KG1 (cell line): Measurements from ENCODE around the gene PNMA6E.
"Not testable (repeated sequence)": the region's sequence is repeated elsewhere in the genome, so short reads cannot be mapped to it uniquely, and the experiment has no call there.

Source experiments
- DNase-seq: peaks from one replicate; lab custom pipeline; 2025; lab: John Stamatoyannopoulos, UW

The PNMA6E gene

DNA sequence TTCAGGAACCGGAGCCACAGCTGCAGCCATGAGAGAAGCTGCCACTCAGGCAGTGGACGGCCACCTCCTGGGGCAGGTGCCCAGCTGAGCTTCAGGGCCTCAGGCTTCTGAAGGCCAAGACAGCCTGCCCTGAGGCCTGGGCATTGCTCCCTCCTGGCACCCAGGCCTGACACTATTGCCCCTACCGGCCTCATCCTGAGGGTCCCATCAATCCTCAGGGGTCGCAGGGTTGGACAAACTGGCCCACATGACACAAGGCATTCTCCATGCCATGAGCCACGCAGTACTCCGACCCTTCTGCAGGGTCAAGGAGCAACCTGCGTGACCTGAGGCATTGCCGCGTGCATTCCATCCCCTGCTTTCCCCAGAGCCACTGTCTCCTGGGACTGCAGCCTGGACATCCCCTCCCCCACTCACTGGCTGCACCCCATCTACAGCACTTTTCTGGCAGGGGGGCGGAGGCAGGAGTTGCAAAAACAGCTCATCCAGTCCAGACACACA is 7.1 kb upstream of the PNMA6E start:
- no peak for DNase-seq

DNA sequence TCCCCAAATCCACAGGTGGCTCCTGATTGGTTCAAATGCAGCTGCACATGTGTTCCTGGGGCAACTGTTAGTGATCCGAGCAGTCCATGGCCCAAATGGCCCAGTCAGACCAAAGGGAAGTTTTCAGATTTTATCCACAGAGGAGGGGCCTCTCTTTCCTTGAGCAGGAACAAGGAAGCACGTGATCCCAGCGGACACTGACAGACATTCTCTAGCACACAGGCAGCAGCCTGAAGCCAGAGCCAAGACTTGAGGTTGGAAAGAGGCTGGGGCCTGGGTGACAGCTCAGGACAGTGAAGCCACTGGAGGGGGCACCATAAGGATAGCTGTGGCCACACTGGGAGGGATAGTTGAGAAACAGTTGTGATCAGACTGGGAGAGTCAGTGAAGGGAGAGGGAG is 6.6 kb upstream of the PNMA6E start:
- no peak for DNase-seq

DNA sequence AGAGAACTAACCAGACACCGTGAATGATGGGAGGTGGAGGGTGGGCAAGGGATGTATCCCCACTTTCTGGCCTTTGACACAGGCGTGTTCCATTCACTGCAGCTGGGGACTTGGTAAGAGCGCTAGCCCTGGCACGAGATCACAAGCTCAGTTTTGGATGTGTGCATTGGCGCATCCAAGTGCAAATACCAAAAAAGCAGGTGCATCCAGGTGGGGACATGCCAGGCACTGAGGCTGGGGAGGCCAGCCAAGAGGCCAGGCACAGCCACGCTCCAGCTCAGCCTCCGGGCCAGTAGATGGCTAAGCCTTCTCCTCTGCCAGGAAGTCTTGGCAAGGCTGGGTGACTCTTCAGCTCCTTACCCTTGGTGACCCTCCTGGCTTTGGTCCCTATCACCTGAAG is 5.8 kb upstream of the PNMA6E start:
- no peak for DNase-seq

DNA sequence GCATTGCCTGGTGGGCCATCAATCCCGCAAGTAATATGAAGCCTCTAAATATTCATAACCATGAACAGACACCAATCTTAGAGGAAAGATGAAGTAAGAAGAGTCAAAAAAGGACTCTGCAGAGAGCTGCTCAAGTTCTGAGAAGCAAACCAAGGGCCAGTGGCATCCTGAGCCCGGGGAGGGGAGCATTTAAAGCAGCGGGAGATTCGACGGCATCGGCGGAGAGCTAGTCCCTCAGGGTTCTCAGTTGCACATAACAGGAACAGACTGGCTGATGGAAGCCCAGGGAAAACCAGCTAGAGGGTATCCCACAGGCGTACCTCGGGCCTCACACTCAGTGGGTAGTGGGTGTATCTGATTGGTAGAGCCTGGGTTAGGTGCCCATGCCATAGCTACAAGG is 4.9 kb upstream of the PNMA6E start:
- DNase-seq, result no peak

DNA sequence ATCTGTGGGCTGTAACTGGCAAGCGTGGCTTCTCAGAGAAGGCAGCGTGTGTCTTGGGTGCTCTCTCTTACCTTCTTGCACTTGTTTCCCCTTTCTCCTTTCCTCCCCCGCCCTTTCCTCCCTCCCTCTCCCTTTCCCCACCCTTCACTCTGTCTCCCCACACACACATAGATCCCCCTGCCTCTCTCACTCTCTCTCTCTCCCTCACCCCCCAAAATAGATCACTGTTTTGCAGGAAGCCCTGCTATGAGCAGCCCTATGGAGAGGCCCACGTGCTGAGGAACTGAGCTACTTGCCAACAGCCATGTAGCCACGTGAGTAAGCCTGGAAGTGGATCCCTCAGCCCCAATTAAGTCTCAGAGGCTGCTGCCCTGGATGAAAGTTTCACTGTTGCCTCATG is 4.3 kb upstream of the PNMA6E start:
- DNase-seq, result no peak

DNA sequence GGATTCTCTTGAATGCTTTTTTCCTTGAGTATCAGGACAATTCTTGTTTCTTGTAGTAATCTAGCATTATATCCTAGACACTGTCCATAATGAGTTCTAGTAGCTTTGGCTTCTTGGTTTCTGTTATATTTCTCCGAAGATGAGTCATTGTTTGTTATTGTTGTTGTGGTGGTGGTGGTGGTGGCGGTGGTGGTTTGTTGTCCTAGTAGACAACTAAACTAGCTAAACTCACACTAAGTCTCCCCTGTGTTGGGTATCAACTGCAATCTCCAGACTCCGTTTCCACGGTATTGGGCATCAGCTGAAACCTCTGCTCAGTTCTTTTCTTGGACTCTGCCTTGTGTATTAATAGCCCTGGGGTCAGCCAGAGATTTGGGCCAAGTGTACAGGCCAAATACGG is 3.2 kb upstream of the PNMA6E start:
- DNase-seq, result not testable (repeated sequence)

DNA sequence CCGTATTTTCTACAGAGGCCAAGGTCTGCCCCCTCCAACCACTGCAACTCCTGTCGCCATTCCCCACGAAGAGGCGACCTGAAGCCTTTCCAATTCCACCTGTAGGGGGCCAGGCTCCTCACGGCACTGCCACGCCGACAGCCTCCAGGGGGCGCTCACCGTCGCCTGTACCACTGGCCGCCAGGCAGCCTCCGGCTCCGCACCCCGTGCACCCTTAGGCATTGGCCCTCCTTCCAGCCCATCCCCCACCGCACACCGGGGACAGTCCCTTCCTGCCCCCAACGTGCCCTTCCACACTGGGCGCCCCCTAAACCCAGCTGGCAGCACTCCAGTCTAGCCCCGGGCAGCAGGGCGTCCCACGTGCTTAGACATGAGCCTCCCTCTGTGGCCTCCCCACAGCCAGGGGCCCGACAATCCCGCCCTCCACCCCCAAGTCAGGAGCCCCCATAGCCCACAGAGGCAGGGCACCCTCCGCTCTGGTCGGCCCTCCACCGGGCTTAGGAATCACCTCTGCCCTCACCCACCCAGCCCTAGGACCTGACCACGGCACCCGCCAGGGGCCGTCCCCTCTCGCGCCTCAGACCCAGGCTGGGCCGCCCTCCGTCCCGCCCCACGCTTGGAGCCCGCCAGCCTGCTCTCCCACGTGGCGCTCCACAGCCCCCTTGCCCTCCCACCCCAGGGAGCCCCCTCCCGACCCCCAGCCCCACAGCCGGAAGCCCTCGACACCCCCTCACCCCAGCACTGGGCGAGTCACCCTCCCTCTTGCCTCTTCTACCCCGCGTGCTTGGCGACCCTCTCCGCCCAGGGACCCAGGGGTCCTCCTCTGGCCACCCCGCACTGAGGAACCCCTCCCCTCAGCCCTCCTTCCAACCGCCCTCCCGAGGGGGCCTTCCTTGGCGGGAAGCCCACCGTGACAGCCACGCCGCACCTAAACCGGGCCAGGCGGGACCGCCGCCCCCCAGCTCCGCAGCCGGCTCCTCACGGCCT is 711 bp downstream of the PNMA6E start:
- no peak for DNase-seq

DNA sequence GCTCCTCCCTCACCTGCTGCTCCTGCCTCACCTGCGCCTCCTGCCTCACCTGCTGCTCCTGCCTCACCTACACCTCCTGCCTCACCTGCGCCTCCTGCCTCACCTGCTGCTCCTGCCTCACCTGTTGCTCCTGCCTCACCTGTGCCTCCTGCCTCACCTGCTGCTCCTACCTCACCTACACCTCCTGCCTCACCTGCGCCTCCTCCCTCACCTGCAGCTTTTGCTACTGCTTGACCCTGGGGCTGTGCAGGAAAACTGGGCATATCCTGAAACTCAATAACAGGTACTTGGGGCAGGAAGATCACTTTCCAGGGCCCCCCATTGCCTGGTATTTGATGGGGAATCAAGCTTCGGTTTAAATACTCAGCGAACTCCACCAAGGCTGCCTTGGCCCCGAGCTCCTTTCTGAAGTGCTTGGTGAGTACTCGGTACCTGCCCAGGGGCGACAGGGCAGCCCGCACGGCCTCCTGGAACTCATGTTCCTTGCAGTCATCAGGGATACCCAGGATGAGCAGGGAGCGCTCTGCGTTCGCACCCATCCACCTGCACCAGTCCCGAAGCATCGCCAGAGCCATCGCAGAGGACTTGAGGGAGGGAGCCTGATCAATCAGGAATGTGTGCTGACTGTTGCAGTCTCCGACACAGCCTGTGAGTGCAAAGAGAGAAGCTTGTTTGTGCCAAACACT is 2.7 kb downstream of the PNMA6E start:
- no peak for DNase-seq

DNA sequence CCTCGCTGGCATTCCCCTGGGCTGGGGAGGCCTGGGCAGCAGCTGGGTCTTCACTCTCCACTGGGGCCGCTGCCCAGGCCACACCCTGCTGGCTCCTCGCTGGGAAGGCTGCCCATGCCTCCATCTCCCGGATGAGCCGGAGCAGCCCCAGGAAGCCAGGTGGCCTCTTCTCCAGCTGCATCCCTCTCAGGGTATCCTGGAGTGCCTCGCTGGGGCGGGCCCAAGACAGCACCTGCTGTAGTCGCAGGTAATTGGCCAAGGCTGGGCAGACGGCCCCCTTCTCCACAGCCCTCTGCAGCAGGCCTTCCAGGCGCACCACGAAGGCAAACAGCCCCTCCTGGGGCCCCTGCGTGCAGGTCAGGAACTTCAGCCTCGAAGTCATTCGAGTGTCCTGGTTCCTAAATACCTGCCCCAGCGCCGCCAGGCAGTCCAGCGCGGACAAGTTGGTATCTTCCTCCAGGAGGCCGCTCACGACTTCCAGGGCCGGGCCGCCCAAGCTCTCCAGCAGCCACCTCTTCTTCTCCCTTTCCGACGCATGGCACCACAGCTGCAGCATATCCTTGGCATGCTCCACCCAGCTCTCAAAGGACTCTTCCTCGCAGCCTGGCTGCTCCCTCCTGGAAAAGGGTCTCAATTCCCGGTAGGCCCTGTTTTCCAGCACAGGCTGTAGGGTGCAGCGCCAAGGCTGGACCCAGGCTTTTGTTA is 3.7 kb downstream of the PNMA6E start:
- no peak for DNase-seq

DNA sequence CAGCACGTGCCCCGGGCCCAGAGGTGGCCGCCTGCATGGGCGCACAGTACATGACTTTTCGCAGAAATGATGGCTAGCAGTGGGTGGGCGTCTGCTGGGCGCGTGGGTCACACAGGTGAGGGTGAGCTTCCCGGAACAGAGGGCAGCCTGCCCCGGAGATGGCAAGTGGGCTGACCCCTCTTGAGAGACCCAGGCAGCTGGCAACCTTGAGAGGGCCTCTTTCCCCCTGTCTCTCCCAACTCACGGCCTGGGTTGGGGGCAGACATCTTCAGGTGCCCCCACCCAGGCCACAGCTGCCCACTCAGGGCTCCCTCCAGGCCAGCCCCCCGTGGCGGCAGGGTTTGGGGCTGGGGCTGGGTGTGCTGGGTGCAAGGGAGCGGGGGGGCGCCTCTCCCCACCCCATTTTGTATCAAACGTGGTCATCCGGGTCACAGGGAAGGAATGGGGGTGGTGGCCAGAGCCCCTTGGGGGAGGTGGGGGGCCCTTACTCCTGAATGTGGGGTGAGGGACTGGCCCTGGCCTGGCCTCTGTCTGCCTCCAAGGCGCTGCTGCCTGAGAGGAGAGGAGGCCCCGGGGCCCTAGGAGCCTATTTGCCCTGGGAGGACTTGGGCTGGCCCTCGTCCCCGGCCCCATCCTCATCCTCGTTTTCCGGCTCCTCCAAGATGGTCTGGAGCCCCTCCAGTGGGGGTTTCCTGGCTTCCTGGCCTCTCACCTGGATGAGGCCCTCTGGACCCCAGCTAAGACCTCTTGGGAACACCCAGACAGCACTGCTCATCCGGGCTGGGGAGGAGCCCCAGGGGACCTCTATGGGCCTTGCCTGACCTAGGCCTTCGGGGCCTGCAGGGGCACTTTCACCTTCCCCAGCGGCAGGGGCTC is 4.6 kb downstream of the PNMA6E start:
- DNase-seq, result no peak

DNA sequence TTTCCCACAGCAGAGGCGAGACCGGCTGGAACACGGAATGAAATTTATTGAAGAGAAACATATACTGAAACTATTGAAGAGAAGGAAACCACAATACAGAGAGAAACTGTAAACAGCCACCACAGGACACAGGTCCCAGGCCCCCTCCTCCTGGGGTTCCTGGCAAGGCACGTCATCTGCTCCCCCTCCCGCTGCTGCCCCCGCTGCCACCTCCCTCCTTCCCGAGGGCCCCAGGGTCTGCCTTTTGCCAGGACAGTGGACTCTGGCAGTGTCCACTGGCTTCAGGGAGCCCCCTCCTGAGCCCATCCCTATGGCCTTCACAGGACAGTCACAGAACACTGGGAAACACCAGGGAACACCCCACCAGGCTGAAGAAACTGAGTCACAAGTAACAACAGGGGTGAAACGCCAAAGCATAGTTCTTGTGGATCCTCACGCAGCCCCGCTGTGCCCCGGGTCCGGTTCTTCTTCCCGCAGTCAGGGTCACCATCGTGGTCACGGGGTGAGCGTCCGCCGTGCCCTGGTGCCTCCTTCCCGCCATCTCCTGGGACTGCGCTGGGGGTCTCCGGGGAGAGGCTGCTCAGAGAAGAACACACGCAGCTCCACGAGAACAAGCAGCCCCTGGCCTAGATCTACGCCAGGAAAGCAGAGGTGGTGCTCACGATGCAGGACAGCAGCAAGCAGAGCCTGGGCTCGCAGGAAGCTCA is 5.4 kb downstream of the PNMA6E start:
- DNase-seq, result no peak

DNA sequence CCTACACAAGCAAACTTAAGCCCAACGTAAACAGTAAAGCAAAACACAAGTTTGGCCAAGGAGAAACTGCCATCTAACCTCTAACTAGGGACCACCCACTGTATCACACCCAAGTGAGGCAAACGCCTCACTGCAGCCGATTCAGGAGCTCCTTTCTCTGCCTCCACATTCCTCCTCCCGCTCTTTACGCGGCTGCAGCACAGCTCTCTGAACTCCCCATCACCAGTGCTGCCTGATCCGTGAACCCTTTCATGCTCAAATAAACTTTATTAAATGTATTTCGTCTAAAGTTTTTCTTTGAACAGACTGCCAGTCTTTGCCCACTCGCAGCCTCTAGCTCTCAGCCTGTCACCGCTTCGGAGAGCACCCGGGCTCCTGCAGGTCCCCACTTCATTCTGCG is 6.5 kb downstream of the PNMA6E start:
- no peak for DNase-seq

DNA sequence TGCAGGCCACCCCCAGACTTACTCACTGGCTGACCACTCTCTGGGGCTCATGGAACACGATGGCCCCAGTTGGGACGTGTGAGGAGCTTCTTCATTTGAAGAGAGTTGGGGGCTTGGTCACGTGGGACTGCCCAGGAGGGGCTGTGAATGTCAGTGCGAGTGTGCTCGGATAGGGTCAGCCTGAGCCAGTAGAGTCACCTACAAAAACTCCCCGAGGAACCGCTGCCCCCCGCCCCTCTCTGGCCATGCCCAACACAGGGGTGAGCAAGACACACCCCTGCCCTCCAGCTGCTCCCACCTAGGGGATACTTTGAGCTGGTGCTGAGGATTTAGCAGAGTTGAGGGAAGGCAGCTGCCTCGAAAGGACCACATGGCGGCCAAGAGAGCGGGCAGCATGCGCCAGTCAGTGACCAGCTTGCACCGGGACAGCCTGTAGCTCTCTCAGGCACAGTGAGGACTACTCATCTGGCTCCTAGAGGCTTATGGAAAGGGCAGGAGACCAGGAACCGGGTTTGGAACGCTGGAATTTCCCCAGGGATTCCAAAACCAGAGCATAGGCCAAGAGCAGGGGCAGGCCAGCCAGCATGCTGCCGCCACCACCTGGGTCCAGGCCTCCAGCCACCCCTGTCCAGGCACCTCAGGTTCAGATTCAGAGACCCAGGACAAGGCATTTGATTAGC is 8.4 kb downstream of the PNMA6E start:
- DNase-seq, result no peak

DNA sequence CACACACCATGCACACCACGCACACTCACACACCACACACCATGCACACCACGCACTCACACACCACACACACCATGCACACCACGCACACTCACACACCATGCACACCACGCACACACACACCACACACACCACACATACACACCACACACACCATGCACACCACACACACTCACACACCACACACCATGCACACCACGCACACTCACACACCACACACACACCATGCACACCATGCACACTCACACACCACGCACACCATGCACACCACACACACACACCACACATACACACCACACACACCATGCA is 11.7 kb downstream of the PNMA6E start:
- DNase-seq, result not testable (repeated sequence)

DNA sequence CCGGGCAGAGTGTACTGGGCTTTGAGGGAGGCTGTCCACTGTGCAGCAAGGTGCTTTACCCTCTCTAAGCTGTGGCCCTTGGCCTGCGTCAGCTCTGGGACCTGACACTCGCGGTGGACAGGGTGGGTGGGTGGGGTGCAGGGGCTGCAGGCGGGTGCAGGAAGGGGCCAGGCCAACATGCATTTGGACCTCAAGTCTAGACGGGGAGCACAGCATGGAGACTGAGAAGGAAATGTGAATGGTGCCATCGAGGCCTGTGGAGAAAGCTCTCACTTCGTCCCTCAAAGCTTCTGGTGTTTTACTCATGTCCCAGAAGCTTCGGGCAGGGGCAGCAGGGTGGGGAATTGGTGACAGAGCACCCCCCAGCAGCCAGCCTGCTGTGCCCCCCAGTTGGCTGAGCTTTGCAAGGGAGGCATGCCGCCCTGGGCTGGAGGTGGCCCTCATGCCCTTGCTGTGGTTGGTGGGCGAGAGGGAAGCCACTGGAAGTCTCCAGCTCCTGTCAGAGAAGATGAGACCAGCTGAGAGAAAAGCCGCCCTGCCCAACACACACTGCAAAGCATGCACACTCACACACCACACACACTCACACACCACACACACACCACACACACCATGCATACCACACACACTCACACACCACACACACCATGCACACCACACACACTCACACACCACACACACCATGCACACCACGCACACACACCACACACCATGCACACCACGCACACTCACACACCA is 12.3 kb downstream of the PNMA6E start:
- no peak for DNase-seq

DNA sequence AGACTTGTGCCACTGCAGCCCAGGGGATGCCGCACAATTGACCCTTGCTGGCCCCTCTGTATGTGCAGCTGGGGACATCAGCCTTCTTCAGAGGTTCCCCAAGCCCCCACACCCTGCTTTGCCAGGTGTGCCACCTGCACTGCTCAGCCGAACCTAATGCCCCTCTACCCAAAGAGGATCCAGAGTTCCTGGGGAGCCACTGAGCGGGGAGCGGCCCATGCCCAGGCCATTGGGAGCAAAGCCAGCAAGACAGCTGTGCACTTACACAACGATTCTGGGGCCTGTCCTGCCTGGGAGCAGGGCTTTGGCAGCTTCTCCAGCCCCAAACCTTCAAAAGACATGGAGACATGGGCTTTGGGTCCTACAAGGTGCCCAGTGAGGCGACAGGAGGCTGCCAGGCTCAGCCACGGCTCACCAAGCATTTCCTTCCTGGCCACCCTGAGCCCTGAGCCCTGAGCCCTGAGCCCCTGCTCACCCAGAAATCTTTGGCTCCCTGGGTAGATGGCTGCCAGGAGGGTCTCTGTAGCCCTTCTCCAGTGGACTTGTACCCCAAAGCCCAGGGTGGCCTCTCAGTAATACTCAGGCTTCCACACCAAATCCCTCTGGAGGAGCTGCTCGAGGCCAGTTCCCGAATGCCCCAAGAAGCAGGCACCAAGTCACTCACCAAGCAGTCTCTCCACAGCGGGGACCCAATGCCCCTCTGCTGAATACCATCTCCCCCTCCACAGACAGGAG is 13.0 kb downstream of the PNMA6E start:
- no peak for DNase-seq

DNA sequence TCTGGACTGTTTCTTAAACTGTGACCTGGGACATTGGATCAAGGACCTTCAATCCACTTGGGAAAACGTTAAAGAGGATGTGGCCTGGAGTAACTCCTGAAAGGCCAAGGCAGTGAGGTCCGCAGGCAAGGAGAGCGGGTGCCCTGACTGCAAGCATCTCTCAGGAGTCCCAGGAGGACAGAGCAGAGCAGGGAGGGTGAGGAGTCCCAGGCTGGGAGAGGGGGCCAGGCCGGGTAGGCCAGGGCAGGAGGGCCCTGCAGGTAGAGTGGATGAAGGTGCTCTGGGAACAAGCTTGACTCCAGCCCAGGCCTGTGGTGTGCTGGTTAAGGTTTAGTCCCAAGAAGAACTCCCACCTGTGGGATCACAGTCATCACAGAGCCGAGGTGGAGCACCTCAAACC is 13.8 kb downstream of the PNMA6E start:
- no peak for DNase-seq

DNA sequence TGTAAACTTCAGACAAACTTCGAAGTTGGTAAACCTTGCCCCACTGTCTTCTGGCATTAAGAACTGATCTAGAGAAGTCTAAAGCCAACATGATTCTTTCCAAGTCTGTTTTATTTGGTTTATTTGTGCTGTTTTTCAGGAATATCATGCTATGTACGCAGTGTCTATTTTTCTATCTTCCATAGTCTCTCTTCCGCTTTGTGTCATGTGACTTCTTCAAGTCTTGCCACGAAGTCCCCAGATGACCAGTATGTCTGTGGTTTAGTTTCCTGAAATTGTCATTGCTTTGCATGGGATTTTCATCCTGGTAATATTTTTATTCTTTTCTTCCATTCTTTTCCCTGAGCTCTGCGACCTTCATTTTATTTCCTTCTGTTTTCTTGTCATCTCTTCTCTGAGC is 15.1 kb downstream of the PNMA6E start:
- no peak for DNase-seq

DNA sequence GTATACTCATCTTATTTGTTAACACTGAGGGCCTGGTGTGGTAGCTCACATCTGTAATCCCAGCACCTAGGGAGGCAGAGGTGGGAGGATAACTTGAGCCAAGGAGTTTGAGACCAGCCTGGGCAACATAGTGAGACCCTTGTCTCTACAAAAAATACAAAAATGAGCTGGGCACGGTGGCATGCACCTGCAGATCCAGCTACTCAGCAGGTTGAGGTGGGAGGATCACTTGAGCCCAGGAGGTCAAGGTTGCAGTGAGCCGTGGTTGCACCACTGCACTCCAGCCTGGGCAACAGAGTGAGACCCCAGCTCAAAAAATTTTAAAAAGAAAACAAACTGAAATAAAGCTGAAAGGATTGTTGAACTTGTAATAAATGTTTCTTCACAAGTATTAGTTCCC is 16.2 kb downstream of the PNMA6E start:
- DNase-seq, result not testable (repeated sequence)
